Measurements from ENCODE around the gene PLXNB3. TPM values are rescaled to one million over a fixed set of nuclear protein-coding genes. Genes with fewer than 3 reads are reported as not detected.
A peak's percentile ranks its signal among the peaks of the same experiment; 100 is the strongest.
"Not testable (repeated sequence)": the region's sequence is repeated elsewhere in the genome, so short reads cannot be mapped to it uniquely, and the experiment has no call there.

The PLXNB3 gene
- total RNA-seq, 2 experiments from 2014 or later, result not detected

DNA sequence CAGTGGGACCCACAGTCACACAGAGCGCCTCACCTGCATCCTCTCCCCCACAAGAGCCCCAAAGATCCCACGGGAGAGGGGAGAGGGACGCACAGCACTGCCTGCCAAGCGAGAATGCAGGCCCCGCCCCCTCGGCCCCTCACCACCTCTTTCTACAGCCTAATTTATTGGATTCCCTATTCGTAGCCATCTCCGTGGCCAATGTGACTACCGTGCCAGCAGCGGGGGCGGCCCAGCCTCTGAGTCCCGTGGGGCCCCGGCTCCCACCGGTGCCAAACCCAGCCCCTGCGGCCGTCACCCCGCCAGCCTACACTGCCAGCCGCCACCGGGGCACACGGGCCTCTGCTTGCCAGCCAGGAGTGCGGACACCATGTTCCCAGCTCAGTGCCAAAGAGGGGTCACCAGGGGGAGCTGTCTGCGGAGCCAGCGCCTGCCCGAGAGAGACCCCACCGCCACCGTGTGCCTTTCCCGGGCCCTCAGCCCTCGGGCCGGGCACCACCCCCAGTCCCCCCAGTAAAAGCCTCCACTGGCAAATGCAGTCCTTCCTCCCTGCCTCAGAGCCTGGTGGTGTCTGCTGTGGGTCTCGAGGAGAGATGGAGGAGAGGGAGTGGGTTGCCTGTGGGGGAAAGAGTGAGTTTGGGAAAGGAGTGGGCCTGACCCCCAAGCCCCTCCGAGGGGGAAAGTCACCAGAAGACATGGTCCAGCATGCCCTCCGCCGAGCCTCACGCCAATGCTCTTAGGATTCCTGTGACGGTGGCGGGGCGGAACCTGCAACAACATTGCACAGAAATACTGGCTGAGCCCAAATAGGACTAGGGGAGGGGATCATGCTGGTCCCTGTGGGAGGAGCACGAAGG is 19.6 kb upstream of the PLXNB3 start:
- H3K9me2 ChIP-seq (ENCODE audit: insufficient read depth, low read length), result no peaks in the 10 kb centered on the region
- intact Hi-C loops (cut with micrococcal nuclease; ENCODE audit: unreplicated experiment), result no loop called here
- no peaks in the 10 kb centered on the region for H3K36me3 ChIP-seq (ENCODE audit: insufficient read depth, low read length)
- no peaks in the 10 kb centered on the region for H3K9me3 ChIP-seq (ENCODE audit: low read length)
- no peaks in the 10 kb centered on the region for H4K20me1 ChIP-seq (ENCODE audit: insufficient read depth, low read length)
- TF ChIP-seq EZH2phosphoT487 (IDR thresholded peaks at IDR 0.05; ENCODE audit: borderline replicate concordance, low read depth, low read length) (no peak), CTCF (conservative IDR thresholded peaks at IDR 0.05; ENCODE audit: low read length) (0 out of 2 replicates have a peak, but pooled peaks have one; percentile 19)
- DNase-seq (ENCODE audit: low spot score), result no peak
- no peak overlapping the region for H3K4me3 ChIP-seq (ENCODE audit: low read depth, low read length, poor library complexity, severe bottlenecking)
- BruUV-seq (replicated peaks), result no TSS peak
- ChIA-PET POLR2A (no interaction called here), CTCF (ENCODE audit: unreplicated experiment) (no interaction called here)
- no peaks in the 10 kb centered on the region for H3K79me2 ChIP-seq (ENCODE audit: insufficient read depth, low read depth, low read length)
- H3K27ac ChIP-seq (ENCODE audit: low read depth, low read length, poor library complexity, severe bottlenecking), result no peak overlapping the region
- H3K4me2 ChIP-seq (ENCODE audit: low read length), result no peak overlapping the region
- H2AFZ ChIP-seq (ENCODE audit: low read length), result no peak overlapping the region
- no peaks in the 10 kb centered on the region for H3K4me1 ChIP-seq (ENCODE audit: insufficient read depth, low read length, poor library complexity, severe bottlenecking)

GRCh38 chrX:153745067-153745433 is 19.0 kb upstream of the PLXNB3 start:
- POLR2A ChIA-PET; H3K9me2 ChIP-seq (ENCODE audit: insufficient read depth, low read length); DNase-seq (ENCODE audit: low spot score); H3K4me1 ChIP-seq (ENCODE audit: insufficient read depth, low read length, poor library complexity, severe bottlenecking); H3K4me2 ChIP-seq (ENCODE audit: low read length); H2AFZ ChIP-seq (ENCODE audit: low read length); H3K9me3 ChIP-seq (ENCODE audit: low read length); H4K20me1 ChIP-seq (ENCODE audit: insufficient read depth, low read length); CTCF ChIA-PET (ENCODE audit: unreplicated experiment); H3K27ac ChIP-seq (ENCODE audit: low read depth, low read length, poor library complexity, severe bottlenecking); H3K4me3 ChIP-seq (ENCODE audit: low read depth, low read length, poor library complexity, severe bottlenecking); H3K36me3 ChIP-seq (ENCODE audit: insufficient read depth, low read length); BruUV-seq (replicated peaks); intact Hi-C loops (cut with micrococcal nuclease; ENCODE audit: unreplicated experiment); H3K79me2 ChIP-seq (ENCODE audit: insufficient read depth, low read depth, low read length): not testable (repeated sequence)

- Histone ChIP-seq H3K36me3 (ENCODE audit: insufficient read depth, low read length) (no peaks in the 10 kb centered on the region), H3K9me2 (ENCODE audit: insufficient read depth, low read length) (no peaks in the 10 kb centered on the region), H3K27ac (ENCODE audit: low read depth, low read length, poor library complexity, severe bottlenecking) (no peak overlapping the region), H4K20me1 (ENCODE audit: insufficient read depth, low read length) (no peaks in the 10 kb centered on the region), H3K9me3 (ENCODE audit: low read length) (no peaks in the 10 kb centered on the region), H2AFZ (ENCODE audit: low read length) (no peak overlapping the region), H3K4me1 (ENCODE audit: insufficient read depth, low read length, poor library complexity, severe bottlenecking) (no peaks in the 10 kb centered on the region), H3K79me2 (ENCODE audit: insufficient read depth, low read depth, low read length) (no peaks in the 10 kb centered on the region), H3K4me2 (ENCODE audit: low read length) (no peak overlapping the region), H3K4me3 (ENCODE audit: low read depth, low read length, poor library complexity, severe bottlenecking) (no peak overlapping the region)
- ChIA-PET POLR2A (no interaction called here), CTCF (ENCODE audit: unreplicated experiment) (no interaction called here)
- DNase-seq (ENCODE audit: low spot score), result no peak
- no TSS peak for BruUV-seq (replicated peaks)
- intact Hi-C loops (cut with micrococcal nuclease; ENCODE audit: unreplicated experiment), result no loop called here
- TF ChIP-seq CTCF (conservative IDR thresholded peaks at IDR 0.05; ENCODE audit: low read length) (no peak), EZH2phosphoT487 (IDR thresholded peaks at IDR 0.05; ENCODE audit: borderline replicate concordance, low read depth, low read length) (no peak)
Measured at GRCh38 chrX:153746359-153746758, 17.7 kb upstream of the PLXNB3 start.

DNA sequence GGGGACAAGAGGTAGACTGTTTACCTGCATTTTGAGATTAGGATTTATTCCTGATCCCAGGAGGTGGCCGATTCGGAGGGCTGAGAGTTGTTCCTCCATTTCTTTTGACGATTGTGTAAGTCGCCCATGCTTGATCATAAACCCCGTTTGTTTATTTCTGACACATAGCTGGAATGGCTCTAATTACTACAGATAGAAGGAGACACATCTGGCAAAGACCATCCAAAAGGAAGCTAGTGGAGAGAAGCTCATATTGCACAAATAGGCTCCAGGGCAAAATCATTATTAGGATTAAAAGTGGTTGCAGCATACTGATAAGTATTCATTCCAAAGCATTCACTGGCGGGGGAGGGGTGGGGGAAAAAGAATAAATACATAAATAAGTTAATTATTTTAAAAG is 17.1 kb upstream of the PLXNB3 start:
- H2AFZ ChIP-seq (ENCODE audit: low read length); H3K36me3 ChIP-seq (ENCODE audit: insufficient read depth, low read length); H3K4me1 ChIP-seq (ENCODE audit: insufficient read depth, low read length, poor library complexity, severe bottlenecking); intact Hi-C loops (cut with micrococcal nuclease; ENCODE audit: unreplicated experiment); H3K27ac ChIP-seq (ENCODE audit: low read depth, low read length, poor library complexity, severe bottlenecking); H3K79me2 ChIP-seq (ENCODE audit: insufficient read depth, low read depth, low read length); DNase-seq (ENCODE audit: low spot score); BruUV-seq (replicated peaks); H3K4me3 ChIP-seq (ENCODE audit: low read depth, low read length, poor library complexity, severe bottlenecking); CTCF ChIA-PET (ENCODE audit: unreplicated experiment); H3K9me2 ChIP-seq (ENCODE audit: insufficient read depth, low read length); H4K20me1 ChIP-seq (ENCODE audit: insufficient read depth, low read length); H3K9me3 ChIP-seq (ENCODE audit: low read length); H3K4me2 ChIP-seq (ENCODE audit: low read length): not testable (repeated sequence)
- POLR2A ChIA-PET, result interaction anchor here (0.7 kb wide), 1 partner anchor 19 kb away, joined by 5 read pairs; no protein-coding TSS in a partner anchor

DNA sequence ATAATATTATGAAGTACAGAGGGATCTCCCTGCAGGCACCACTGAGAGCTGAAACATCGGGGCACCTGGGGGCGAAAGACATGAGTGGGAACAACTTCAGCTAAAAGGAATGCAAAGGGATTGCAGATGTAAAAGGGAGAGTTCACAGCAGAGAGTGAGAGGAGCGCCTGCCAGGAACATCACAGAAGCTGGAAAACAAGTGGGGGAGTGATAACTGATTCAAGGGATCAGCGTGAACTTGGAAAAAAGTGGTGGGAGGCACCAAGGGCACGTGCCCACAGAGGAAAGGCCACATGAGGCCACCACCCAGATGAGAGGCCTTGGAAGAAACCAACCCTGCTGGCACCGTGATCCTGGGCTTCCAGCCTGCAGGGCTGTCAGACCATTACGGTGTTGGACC is 15.0 kb upstream of the PLXNB3 start:
- POLR2A ChIA-PET; H3K4me3 ChIP-seq (ENCODE audit: low read depth, low read length, poor library complexity, severe bottlenecking); H3K27ac ChIP-seq (ENCODE audit: low read depth, low read length, poor library complexity, severe bottlenecking); H3K36me3 ChIP-seq (ENCODE audit: insufficient read depth, low read length); H3K79me2 ChIP-seq (ENCODE audit: insufficient read depth, low read depth, low read length); H3K9me2 ChIP-seq (ENCODE audit: insufficient read depth, low read length); H3K4me1 ChIP-seq (ENCODE audit: insufficient read depth, low read length, poor library complexity, severe bottlenecking); H4K20me1 ChIP-seq (ENCODE audit: insufficient read depth, low read length); CTCF ChIA-PET (ENCODE audit: unreplicated experiment); H3K9me3 ChIP-seq (ENCODE audit: low read length); H3K4me2 ChIP-seq (ENCODE audit: low read length); intact Hi-C loops (cut with micrococcal nuclease; ENCODE audit: unreplicated experiment); BruUV-seq (replicated peaks); DNase-seq (ENCODE audit: low spot score); H2AFZ ChIP-seq (ENCODE audit: low read length): not testable (repeated sequence)

Measured in OCI-LY7 (cell line).